ENCODE data around the gene THAP12.

- no peak for TF ChIP-seq CTCF (conservative IDR thresholded peaks at IDR 0.05)
- no peak for TF ChIP-seq ZFX (IDR thresholded peaks at IDR 0.05)
These were observed 59.6 kb downstream of the THAP12 start for GRCh38 chr11:76321340-76321739.

Data from C4-2B (cell line).